Tibial artery (tissue), 4 donors: Measurements from ENCODE around the gene CYTL1.
A peak's percentile ranks its signal among the peaks of the same experiment; 100 is the strongest.

ENCODE experiments used
- DNase-seq, 2 donors: peaks; one replicate each; pipeline ENCODE4 v3.0.0-alpha.2; 2019
- H3K27ac ChIP-seq, 2 donors: fragments of 200-600 bp; sonication (generic) in 1 of 2; 1 replicate in 1 of 2; 2 replicates in 1 of 2; pipeline ENCODE4 v1.5.1; 2018 to 2019; ENCODE audit warnings: mild to moderate bottlenecking in 1 of 2
- H3K27me3 ChIP-seq, 2 donors: fragments of 200-600 bp; sonication (generic) in 1 of 2; one replicate each; pipeline versions ENCODE4 v1.5.1 to v1.6.0; 2016 to 2019
- H3K36me3 ChIP-seq, 3 donors: fragments of 200-600 bp; sonication (generic) in 2 of 3; one replicate each; pipeline ENCODE4 v1.5.1; 2016 to 2019; ENCODE audit warnings: mild to moderate bottlenecking in 2 of 3
- H3K4me1 ChIP-seq, 4 donors: fragments of 200-600 bp; sonication (generic) in 2 of 4; 1 replicate in 3 of 4; 2 replicates in 1 of 4; pipeline ENCODE4 v1.5.1; 2016 to 2019
- H3K4me3 ChIP-seq, 2 donors: fragments of 200-600 bp; sonication (generic) in 1 of 2; 1 replicate in 1 of 2; 2 replicates in 1 of 2; pipeline ENCODE4 v1.5.1; 2018 to 2019; ENCODE audit warnings: mild to moderate bottlenecking in 2 of 2
- H3K9me3 ChIP-seq, 3 donors: fragments of 200-600 bp; sonication (generic) in 1 of 3; one replicate each; pipeline ENCODE4 v1.5.1; 2016 to 2019
- intact Hi-C: fragments of 100-400 bp; cut with DNase I; formaldehyde crosslinking; loops from one replicate; pipeline ENCODE4 v1.15.0; 2023; ENCODE audit warnings: low total_unique reads
- TF ChIP-seq, protein P1 (sequence below), 2 experiments: fragments of 200-600 bp in 1 of 2; fragments of 450-650 bp in 1 of 2; IDR thresholded peaks; one replicate each; pipeline ENCODE4 v1.5.1; 2017 to 2019; ENCODE audit warnings: antibody characterized with exemption in 2 of 2, mild to moderate bottlenecking in 1 of 2, moderate library complexity in 1 of 2

CYTL1 gene

DNA sequence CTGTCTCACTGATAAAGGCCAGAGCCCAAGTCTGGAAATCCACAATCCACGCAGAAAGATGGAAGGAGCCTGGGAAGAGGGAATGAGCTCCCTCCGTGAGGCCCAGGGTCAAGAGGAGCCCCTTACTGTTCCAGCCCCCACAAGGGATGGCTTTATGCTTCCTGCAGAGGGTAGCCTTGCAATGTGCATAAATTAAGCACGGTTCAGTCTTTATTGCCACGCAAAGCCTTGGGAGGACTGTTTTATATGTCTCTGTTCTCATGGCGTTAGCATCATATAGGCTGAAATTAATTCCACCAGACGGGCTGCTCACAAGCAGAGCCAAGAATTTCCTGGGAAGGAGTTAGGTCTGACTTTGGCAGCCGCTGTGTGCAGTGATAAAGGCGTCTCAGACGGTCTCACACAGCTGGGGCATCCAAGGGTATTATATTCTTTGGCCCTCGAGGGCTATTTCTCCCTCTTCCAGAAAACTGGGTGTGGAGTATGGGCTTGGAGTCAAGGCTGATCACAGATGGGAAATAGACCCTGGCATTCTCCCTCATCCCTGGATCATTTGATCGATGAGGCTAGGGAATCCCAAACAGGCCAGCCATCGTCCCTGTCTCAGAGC, 38.5 kb downstream of the CYTL1 start:
- no peaks in the 10 kb centered on the region for H3K36me3 ChIP-seq
- H3K9me3 ChIP-seq: no peaks in the 10 kb centered on the region
- intact Hi-C loops: loop anchor here (10.0 kb wide), 1 partner anchor 154 kb away; no protein-coding TSS in a partner anchor
- no peaks in the 10 kb centered on the region for H3K27me3 ChIP-seq
- DNase-seq: no peak
- no peak overlapping the region for H3K4me3 ChIP-seq
- TF ChIP-seq, protein P1, sequence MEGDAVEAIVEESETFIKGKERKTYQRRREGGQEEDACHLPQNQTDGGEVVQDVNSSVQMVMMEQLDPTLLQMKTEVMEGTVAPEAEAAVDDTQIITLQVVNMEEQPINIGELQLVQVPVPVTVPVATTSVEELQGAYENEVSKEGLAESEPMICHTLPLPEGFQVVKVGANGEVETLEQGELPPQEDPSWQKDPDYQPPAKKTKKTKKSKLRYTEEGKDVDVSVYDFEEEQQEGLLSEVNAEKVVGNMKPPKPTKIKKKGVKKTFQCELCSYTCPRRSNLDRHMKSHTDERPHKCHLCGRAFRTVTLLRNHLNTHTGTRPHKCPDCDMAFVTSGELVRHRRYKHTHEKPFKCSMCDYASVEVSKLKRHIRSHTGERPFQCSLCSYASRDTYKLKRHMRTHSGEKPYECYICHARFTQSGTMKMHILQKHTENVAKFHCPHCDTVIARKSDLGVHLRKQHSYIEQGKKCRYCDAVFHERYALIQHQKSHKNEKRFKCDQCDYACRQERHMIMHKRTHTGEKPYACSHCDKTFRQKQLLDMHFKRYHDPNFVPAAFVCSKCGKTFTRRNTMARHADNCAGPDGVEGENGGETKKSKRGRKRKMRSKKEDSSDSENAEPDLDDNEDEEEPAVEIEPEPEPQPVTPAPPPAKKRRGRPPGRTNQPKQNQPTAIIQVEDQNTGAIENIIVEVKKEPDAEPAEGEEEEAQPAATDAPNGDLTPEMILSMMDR (IDR thresholded peaks at IDR 0.05): no peak
- H3K4me1 ChIP-seq: no peaks in the 10 kb centered on the region
- H3K27ac ChIP-seq: no peak overlapping the region

DNA sequence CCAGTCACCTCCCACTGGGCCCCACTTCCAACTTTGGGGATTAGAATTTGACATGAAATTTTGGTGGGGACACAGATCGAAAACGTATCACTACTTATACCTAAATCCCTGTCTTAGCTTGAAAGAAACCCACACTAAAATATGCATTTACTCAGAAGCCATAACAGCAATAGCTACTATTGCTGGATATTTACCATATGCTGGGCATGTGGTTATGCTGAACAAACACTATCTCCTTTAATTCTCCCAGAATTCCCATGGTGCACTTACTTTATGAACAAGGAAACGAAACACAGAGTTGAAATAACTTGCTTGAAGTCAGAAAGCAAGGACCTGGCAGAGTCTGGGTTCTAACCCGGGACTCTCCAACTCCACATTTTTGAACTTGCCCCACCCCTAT, 39.3 kb downstream of the CYTL1 start:
- intact Hi-C loops: loop anchor here (10.0 kb wide), 1 partner anchor 155 kb away; no protein-coding TSS in a partner anchor
- Histone ChIP-seq H3K27me3 (no peaks in the 10 kb centered on the region), H3K4me1 (no peaks in the 10 kb centered on the region), H3K9me3 (peaks cover 0 to 2% (median 0%) of the 10 kb centered on the region in 3 donors), H3K36me3 (no peaks in the 10 kb centered on the region), H3K27ac (no peak overlapping the region), H3K4me3 (no peak overlapping the region)
- DNase-seq: no peak
- TF ChIP-seq, protein P1 (IDR thresholded peaks at IDR 0.05): no peak

DNA sequence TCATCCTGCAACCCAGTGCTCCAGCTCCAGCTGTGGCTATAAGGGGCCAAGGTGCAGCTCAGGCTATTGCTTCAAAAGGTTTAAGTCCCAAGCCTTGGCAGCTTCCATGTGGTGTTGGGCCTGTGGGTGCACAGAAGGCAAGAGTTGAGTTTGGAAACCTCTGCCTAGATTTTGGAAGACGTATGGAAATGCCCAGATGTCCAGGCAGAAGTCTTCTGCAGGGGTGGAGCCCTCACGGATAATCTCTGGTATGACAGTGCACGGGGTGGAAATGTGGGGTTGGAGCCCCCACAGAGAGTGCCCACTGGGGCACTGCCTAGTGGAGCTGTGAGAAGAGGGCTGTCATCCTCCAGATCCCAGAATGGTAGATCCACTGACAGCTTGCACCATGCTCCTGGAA, 44.5 kb downstream of the CYTL1 start:
- Histone ChIP-seq H3K4me1 (no peaks in the 10 kb centered on the region), H3K9me3 (peaks cover 0 to 6% (median 0%) of the 10 kb centered on the region in 3 donors), H3K27me3 (no peaks in the 10 kb centered on the region), H3K36me3 (no peaks in the 10 kb centered on the region), H3K4me3 (no peak overlapping the region), H3K27ac (no peak overlapping the region)
- DNase-seq: no peak
- intact Hi-C loops: no loop called here
- TF ChIP-seq, protein P1 (IDR thresholded peaks at IDR 0.05): no peak

DNA sequence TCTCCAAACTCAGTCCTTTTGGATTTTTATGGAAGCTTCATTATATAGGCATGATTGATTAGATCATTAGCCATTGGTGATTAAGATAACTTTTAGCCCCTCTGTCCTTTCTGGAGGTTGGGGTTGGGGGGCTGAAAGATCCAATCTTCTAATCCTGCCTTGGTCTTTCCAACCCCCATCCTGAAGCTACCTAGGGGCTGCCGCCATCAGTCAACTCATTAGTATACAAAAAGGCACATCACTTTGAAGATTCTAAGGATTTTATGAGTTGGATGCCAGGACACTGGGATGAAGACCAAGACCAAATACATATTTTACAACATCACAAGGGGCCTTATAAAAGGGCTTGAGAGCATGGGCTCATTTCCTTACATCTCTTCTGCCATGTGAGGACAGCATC, 47.5 kb downstream of the CYTL1 start:
- TF ChIP-seq, protein P1 (IDR thresholded peaks at IDR 0.05): no peak
- Histone ChIP-seq H3K9me3 (peaks cover 0 to 6% (median 0%) of the 10 kb centered on the region in 3 donors), H3K27ac (no peak overlapping the region), H3K27me3 (no peaks in the 10 kb centered on the region), H3K4me1 (no peaks in the 10 kb centered on the region), H3K4me3 (no peak overlapping the region), H3K36me3 (no peaks in the 10 kb centered on the region)
- intact Hi-C loops: no loop called here
- DNase-seq: no peak

DNA sequence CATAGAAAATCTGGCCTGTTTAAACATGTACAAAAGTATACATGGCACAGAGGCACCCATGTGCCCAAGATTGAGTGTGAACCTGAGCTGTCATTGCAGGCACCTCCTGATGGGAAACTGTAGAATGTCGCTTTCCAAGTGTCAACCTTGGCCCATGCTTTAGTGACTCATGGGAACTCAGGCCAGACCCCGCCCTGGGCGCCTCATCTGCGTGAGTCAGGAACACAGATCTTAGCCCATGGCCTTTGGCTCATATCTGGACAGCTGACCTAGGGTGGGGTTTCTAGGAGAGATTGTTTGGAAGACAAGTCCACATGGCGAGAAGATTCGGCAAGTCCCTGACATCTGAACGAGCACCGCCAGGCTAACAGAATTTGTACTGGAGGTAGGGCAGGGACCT, 50.0 kb downstream of the CYTL1 start:
- Histone ChIP-seq H3K36me3 (no peaks in the 10 kb centered on the region), H3K4me3 (no peak overlapping the region), H3K4me1 (no peaks in the 10 kb centered on the region), H3K27ac (peak overlapping the region in 1 of 2 donors; percentile 23), H3K9me3 (peaks cover 0 to under 1% (median 0%) of the 10 kb centered on the region in 3 donors), H3K27me3 (no peaks in the 10 kb centered on the region)
- intact Hi-C loops: no loop called here
- TF ChIP-seq, protein P1 (IDR thresholded peaks at IDR 0.05): no peak
- peak; percentile 89 for DNase-seq
